ENCODE measurements around the gene SPATC1L. TPM values are rescaled to one million over a fixed set of nuclear protein-coding genes. Genes with fewer than 3 reads are reported as not detected.
"Not testable (repeated sequence)": the region's sequence is repeated elsewhere in the genome, so short reads cannot be mapped to it uniquely, and the experiment has no call there.

Gene SPATC1L
- total RNA-seq, 1 donor from 2014 or later = 7.2 TPM

DNA sequence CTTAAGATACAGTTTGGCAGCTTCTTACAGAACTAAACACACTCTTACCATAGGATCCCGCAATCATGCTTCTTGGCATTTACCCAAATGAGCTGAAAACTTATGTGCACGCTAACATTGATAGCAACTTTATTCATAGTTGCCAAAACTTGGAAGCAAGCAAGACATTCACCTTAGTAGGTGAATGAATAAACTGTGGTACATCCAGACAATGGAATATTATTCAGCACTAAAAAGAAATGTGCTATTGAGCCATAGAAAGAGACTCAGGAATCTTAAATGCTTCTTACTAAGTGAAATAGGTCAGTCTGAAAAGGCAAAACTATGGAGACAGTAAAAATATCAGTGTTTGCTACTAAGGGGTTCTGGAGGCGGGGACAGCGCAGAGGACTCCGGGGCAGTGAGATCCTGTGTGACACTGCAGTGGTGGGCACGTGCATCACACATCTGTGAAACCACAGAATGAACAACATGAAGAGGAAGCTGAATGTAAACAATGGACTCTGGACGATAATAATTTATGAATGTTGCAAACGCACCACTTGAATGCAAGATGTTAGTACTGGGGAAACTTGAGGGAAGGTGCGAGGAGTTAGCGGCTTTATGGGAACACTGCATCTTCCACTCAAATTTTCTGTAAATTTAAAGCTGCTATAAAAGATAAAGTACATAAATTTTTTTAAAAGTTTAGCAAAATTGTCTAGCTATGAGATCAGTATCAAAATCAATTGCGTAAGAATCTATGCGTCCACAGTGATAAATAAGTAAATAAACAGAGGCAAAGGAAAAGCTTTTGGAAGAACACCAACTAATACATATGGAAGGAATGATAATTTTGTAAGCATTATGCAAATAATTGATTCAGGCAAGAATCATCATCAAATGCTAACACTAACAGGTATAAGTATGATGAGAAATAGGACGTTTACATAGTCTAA is 15.4 kb upstream of the SPATC1L start:
- no peak for ATAC-seq

GRCh38 chr21:46196733-46197132 is 12.5 kb upstream of the SPATC1L start:
- peak; percentile 16 for ATAC-seq

DNA sequence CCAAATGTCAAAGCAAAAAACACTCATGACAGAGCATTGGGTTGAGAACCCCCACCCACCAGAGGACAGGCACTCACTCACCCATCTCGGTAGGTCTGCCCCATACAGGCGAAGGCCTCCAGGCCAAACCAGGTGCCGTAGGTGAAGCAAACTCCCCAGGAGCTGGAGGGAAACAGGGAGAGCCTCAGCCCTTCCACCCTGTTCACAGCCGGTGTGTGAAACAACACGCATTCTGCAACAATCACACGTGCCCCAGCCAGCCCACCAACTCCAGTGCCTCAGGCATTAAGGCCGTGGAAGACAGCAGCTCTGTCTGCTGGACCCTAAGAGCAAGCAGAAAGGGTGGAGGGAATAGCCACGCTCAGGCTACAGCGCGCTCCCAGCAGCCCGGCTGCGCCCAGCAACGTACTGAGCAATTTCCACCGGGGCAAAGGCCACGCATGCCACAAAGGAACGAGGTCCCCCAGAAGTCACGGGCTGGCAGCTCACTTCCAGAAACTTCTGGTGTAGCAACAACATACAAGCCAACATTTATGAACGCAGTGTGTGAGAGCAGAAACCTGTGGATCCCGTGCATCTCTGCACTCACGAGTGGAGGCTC is 11.4 kb upstream of the SPATC1L start:
- ATAC-seq = no peak

DNA sequence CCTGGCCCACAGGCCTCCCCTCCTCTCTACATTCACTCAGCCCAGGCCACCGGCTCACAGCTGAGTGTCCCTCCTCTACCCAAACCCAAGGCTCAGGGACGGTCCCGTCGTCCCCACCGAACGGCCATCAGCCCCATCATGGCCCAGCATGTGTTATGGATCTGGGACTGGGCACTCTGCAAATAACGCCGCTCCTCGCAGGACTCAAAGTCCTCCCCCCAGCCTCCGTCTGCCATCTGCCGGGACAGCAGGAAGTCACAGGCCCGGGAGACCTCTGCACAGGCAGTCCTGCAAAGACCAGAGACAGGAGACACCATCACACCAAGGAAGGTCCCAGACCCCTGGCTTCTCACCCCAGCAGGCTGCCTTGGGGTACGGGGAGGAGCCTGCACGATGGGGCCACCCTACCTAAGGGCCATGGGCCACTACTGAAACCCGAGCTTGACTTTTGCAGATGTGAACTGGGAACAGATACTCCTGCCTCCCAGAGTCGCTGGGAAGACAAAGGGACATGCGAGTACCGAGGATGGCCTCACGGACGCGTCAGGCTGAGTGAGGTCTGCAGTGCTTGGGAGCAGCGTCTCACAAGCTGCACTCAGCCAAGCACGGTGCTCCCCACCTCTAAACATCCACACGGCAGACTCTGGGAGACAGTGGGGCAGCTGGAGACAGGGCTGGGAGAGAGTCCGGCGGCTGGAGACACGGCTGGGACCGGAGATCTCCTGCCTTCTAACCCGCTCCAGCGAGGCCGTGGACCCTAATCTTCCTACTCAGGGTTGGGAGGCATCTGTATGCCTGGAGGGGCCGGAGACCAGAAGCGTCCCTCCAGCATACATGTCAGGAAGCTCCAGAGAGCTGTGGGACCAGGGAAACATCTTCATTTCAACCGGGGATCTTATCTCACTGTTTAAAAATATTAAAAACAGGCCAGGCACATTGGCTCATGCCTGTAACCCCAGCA is 10.4 kb upstream of the SPATC1L start:
- ATAC-seq = no peak

- ATAC-seq = no peak
Observed at GRCh38 chr21:46193829-46194373, 9.6 kb upstream of the SPATC1L start.

DNA sequence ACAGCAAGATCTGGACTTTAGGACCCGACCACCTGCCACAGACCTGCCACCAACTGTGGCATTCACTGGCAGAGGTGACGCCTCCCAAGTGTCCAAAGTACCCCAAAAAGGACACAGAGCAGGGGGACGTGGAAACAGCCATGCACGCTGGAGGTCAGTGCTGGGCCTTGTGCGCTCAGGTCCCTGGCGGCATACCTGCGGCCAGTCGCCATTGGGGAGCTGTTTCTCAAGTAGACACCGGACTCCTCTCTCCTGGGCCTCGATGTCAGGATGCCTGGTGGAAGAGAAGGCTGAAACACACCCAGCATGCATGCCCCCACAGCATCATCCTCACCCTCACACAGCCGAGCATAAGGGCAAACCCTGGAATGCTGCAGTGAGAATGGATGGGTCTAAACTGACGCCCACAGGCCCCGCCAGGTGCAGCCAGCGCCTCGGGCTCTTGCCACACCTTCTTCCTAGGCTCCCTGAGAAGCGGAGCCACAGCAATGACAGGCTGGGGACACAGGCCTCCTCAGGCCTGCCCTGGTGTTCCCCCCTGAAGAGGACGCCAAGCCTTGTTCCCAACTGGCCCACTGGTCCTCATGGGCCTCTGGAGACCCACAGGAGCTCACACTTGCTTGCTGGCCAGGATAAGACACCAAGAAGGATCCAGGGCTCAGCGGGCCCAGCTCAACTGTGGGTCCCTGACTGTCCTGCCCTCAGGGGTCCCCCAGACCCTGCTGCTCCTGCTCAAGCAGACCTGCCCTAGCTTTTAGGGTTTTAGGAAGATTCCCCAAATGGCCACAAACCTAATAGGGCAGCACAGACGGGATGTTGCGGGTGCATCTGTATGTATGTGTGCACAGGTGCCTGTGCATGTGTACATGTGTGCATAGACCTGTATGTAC is 7.7 kb upstream of the SPATC1L start:
- ATAC-seq = no peak

DNA sequence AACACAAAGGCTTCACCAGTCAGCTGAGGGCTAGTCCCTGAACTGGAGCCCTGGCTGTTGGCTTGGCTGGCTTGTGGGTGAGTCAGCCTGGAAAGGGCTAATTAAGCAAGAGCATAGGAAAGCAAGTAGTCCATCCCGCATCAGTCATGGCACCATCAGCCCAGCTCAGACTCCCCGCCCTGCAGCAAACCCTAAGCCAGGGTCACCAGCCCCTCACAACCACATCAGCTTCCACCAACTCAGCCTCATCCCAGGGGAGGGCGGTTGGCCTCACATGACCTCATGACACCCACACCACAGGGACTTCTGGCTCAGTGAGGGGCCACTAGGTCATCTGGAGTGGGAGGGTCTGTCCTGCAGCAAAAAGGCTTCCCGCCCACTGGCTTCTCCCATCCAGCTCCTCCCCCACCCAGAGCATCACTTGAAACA is 7.0 kb upstream of the SPATC1L start:
- ATAC-seq = peak; percentile 41

- peak; percentile 15 for ATAC-seq
Observed at GRCh38 chr21:46190491-46191131, 6.4 kb upstream of the SPATC1L start.

DNA sequence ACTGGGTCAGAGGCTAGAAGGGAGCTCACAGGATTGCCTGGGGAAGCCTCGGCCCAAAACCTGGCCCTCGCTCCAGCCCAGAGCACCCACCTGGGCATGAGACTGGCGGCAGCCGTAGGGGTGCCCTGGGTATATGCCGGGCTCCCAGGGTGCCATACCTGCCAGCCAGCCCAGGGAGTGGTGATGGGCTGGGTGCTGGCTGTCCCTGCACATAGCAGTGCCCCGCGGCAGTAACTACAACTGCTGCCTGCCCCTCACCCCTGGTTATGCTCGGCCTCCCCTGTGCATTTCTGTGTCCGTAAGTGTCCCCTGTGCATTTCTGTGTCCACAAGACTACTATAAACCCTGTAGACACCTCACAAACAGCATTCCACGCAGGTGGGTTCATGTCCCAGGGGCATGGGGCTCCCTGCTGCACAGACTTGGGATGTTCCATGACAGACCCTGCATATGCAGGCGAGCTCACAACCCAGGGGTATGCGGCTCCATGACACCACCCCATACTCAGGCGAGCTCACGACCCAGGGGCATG is 5.8 kb upstream of the SPATC1L start:
- ATAC-seq = peak; percentile 8

- ATAC-seq = peak; percentile 27
Observed at GRCh38 chr21:46189213-46189958, 5.1 kb upstream of the SPATC1L start.

GRCh38 chr21:46188226-46189212 is 4.3 kb upstream of the SPATC1L start:
- ATAC-seq = peak; percentile 39

DNA sequence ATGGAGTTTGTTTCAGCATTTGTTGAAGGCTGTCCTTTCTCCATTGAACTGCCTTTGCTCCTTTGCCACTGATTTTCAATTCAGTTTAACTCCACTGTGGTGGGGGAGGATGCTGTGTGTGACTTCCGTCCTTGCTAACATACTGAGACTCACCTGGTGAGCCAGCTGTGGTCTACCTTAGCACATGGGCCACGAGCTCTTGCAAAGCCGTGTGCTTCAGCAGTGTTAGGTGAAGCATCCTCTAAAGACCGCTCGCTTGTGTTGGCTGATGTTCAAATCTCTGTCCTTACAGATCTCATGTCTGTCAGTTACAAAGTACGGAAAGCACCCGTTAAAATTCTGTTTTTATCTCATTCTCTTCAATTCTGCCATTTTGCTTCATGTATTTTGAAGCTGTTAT is 3.6 kb upstream of the SPATC1L start:
- ATAC-seq = no peak

GRCh38 chr21:46187261-46187660 is 3.0 kb upstream of the SPATC1L start:
- ATAC-seq = no peak

DNA sequence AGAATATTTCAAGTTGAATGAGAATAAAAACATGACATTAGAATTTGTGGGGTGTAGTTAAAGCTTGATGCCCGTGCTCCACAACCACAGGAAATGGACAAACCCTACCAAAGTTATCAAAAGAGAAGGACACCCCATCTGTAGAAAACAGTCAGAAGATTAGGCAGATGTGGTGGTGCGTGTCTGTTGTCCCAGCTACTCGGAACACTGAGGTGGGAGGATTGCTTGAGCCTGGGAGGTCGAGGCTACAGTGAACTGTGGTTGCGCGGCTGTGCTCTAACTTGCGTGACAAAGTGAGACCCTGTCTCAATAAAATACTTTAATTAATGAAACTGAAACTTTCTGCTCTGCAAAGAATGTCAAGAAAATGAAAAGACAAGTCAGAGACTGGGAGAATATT is 1.5 kb upstream of the SPATC1L start:
- ATAC-seq = no peak

DNA sequence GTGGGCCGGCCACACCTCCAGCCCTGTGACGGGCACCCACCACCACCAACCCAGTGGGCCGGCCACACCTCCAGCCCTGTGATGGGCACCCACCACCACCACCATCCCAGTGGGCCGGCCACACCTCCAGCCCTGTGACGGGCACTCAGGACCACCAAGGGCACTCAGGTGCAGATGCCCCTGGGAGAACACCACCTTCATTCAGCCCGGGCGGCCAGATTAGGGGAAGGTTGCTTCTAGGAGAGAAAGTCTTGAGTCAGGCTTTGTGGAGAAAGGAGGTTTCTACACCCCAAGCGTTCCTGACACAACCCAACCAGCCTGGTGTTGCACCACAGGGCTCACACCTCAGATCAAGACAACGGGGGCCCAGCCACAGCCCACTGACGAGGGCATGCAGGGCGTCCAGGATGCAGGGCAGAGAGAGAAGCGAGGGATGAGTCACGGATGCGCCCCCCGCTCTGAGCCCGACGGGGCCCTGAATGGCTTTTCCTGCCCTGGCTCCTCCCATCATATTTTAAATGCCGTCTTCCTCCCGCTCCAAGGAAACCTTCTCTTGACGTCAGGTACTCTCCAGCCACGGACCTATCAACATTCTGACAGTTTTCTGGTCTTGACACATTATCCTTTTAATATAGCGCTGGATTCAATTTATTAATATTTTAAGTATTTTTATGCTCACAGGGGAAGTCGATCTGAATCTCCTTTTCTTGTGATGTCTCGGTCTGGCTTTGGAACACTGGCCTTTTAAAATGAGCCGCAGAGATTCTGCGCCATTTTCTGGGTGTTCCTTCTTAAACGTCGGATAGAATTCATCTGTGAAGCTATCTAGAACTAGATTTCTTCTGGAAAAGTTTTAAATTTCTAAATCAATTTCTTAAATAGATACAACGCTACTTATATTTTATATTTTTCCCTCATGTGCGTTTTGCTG is 631 bp upstream of the SPATC1L start:
- ATAC-seq = peak; percentile 58

- ATAC-seq = not testable (repeated sequence)
Observed at GRCh38 chr21:46183337-46183909, 836 bp downstream of the SPATC1L start.
